ENCODE results near the gene ZFYVE19. TPM values are rescaled to one million over a fixed set of nuclear protein-coding genes. Genes with fewer than 3 reads are reported as not detected.
A peak's percentile ranks its signal among the peaks of the same experiment; 100 is the strongest.

Gene ZFYVE19
- total and polyA plus RNA-seq, 2 of the 13 experiments (the other 11 are each of a cell fraction or from before 2014, with no cell fraction given): 23.3 to 44.0 TPM

- TF ChIP-seq PAWR (CRISPR knock-in tag; IDR thresholded peaks at IDR 0.05; ENCODE audit: borderline replicate concordance): no peak
- no peak for TF ChIP-seq ZNF256 (CRISPR knock-in tag; conservative IDR thresholded peaks at IDR 0.05)
- TF ChIP-seq ZNF138 (CRISPR knock-in tag; IDR thresholded peaks at IDR 0.05; ENCODE audit: low read depth): no peak
- TF ChIP-seq SNAI1 (CRISPR knock-in tag; IDR thresholded peaks at IDR 0.05; ENCODE audit: borderline replicate concordance): no peak
- TF ChIP-seq FOXC1 (CRISPR knock-in tag; IDR thresholded peaks at IDR 0.05; ENCODE audit: borderline replicate concordance): no peak
- no peak for TF ChIP-seq ZNF550 (CRISPR knock-in tag; IDR thresholded peaks at IDR 0.05; ENCODE audit: borderline replicate concordance)
- peak; percentile 44; the same call in 1 of the 2 replicates for TF ChIP-seq PHF8 (CRISPR knock-in tag; IDR thresholded peaks at IDR 0.05)
- peak; percentile 60; the same call in 1 of the 2 replicates for TF ChIP-seq KAT8 (CRISPR knock-in tag; IDR thresholded peaks at IDR 0.05)
- no peak for TF ChIP-seq MAFG (CRISPR knock-in tag; IDR thresholded peaks at IDR 0.05)
- no peak for TF ChIP-seq SNAPC4 (CRISPR knock-in tag; IDR thresholded peaks at IDR 0.05)
- no peak for TF ChIP-seq ZSCAN31 (CRISPR knock-in tag; IDR thresholded peaks at IDR 0.05; ENCODE audit: low read depth)
- TF ChIP-seq ZMYM4 (CRISPR knock-in tag; IDR thresholded peaks at IDR 0.05): no peak
- no peak for TF ChIP-seq RBM22 (optimal IDR thresholded peaks at IDR 0.05; ENCODE audit: low read length)
- TF ChIP-seq KLF9 (CRISPR knock-in tag; IDR thresholded peaks at IDR 0.05; ENCODE audit: low read depth): no peak
- 0 out of 2 replicates have a peak, but pooled peaks have one; percentile 21 for TF ChIP-seq TFDP1 (CRISPR knock-in tag; IDR thresholded peaks at IDR 0.05; ENCODE audit: borderline replicate concordance)
- no peak for TF ChIP-seq CBX1 (IDR thresholded peaks at IDR 0.05; ENCODE audit: low read depth)
- TF ChIP-seq PAF1 (CRISPR knock-in tag; IDR thresholded peaks at IDR 0.05): no peak
- 0 out of 2 replicates have a peak, but pooled peaks have one; percentile 56 for TF ChIP-seq KMT2B (CRISPR knock-in tag; IDR thresholded peaks at IDR 0.05)
- TF ChIP-seq MATR3 (CRISPR knock-in tag; IDR thresholded peaks at IDR 0.05): no peak
- TF ChIP-seq RNF219 (CRISPR knock-in tag; IDR thresholded peaks at IDR 0.05): no peak
- 0 out of 2 replicates have a peak, but pooled peaks have one; percentile 34 for TF ChIP-seq RXRB (CRISPR knock-in tag; IDR thresholded peaks at IDR 0.05; ENCODE audit: borderline replicate concordance)
- TF ChIP-seq PBX3 (CRISPR knock-in tag; IDR thresholded peaks at IDR 0.05; ENCODE audit: borderline replicate concordance): no peak
Observed at GRCh38 chr15:40782609-40783227, 24.2 kb upstream of the ZFYVE19 start (continued).

Measured in HepG2 (cell line).